Keratinocyte (primary cell): ENCODE measurements around the gene AXIN1. TPM values are rescaled to one million over a fixed set of nuclear protein-coding genes. Genes with fewer than 3 reads are reported as not detected.

Experiments used
- DNase-seq: peaks from one replicate; pipeline ENCODE4 v3.0.0-alpha.2; 2011; ENCODE audit warnings: low read depth, missing footprints, low spot score
- FAIRE-seq: peaks from 2 replicates; lab custom pipeline; 2011; peaks lifted over from hg19 to GRCh38; lab: Jason Lieb, UNC
- H2AFZ ChIP-seq: 2 replicates; pipeline ENCODE4 v1.6.0; 2012; ENCODE audit warnings: low read length, control low read depth, inconsistent platforms; ENCODE audit not compliant: control insufficient read depth
- H3K27ac ChIP-seq: 2 replicates; pipeline ENCODE4 v1.5.1; 2011; ENCODE audit warnings: low read length; ENCODE audit not compliant: control insufficient read depth, insufficient read depth
- H3K27me3 ChIP-seq: 3 replicates; pipeline ENCODE4 v1.6.0; 2011; ENCODE audit warnings: low read length; ENCODE audit not compliant: control insufficient read depth, insufficient read depth; ENCODE audit errors: extremely low read depth
- H3K36me3 ChIP-seq, 2 experiments: 2 replicates in 1 of 2; 3 replicates in 1 of 2; pipeline ENCODE4 v1.5.1; 2011; ENCODE audit warnings: low read length in 2 of 2, mild to moderate bottlenecking in 1 of 2; ENCODE audit not compliant: control insufficient read depth in 2 of 2, insufficient read depth in 2 of 2; ENCODE audit errors: extremely low read depth in 1 of 2
- H3K4me1 ChIP-seq: 3 replicates; pipeline ENCODE4 v1.5.1; 2011; ENCODE audit warnings: low read length; ENCODE audit not compliant: control insufficient read depth, insufficient read depth; ENCODE audit errors: extremely low read depth
- H3K4me2 ChIP-seq: 3 replicates; pipeline ENCODE4 v1.6.0; 2011; ENCODE audit warnings: low read depth, low read length; ENCODE audit not compliant: control insufficient read depth, insufficient read depth; ENCODE audit errors: extremely low read depth
- H3K4me3 ChIP-seq, 3 experiments: fragments of 200-600 bp in 1 of 3; sonication (generic) in 1 of 3; 2 replicates in 2 of 3; 3 replicates in 1 of 3; pipeline ENCODE4 v1.5.1; 2011 to 2016; ENCODE audit warnings: low read length in 3 of 3, mild to moderate bottlenecking in 3 of 3, control low read depth in 2 of 3, inconsistent platforms in 1 of 3, low read depth in 1 of 3, mixed read lengths in 1 of 3, mixed run types in 1 of 3, moderate library complexity in 1 of 3; ENCODE audit not compliant: control insufficient read depth in 2 of 3, insufficient read depth in 2 of 3; ENCODE audit errors: extremely low read depth in 1 of 3
- H3K79me2 ChIP-seq: 2 replicates; pipeline ENCODE4 v1.6.0; 2012; ENCODE audit warnings: low read length; ENCODE audit not compliant: control insufficient read depth, insufficient read depth
- H3K9ac ChIP-seq: 3 replicates; pipeline ENCODE4 v1.6.0; 2011; ENCODE audit warnings: low read length; ENCODE audit not compliant: control insufficient read depth, insufficient read depth; ENCODE audit errors: extremely low read depth
- H3K9me1 ChIP-seq: 3 replicates; pipeline ENCODE4 v1.6.0; 2011; ENCODE audit warnings: low read length; ENCODE audit not compliant: control insufficient read depth, insufficient read depth; ENCODE audit errors: extremely low read depth
- H3K9me3 ChIP-seq: 2 replicates; pipeline ENCODE4 v1.5.1; 2012; ENCODE audit warnings: low read depth, low read length; ENCODE audit not compliant: control insufficient read depth
- H4K20me1 ChIP-seq: 3 replicates; pipeline ENCODE4 v1.6.0; 2011; ENCODE audit warnings: low read length; ENCODE audit not compliant: control insufficient read depth, insufficient read depth; ENCODE audit errors: extremely low read depth
- CTCF ChIP-seq, 3 experiments: IDR thresholded peaks in 1 of 3; conservative IDR thresholded peaks in 1 of 3; optimal IDR thresholded peaks in 1 of 3; 2 replicates in 2 of 3; 3 replicates in 1 of 3; pipeline versions ENCODE3 to v1.5.1; 2011; ENCODE audit warnings: low read length in 3 of 3, mild to moderate bottlenecking in 3 of 3, moderate library complexity in 2 of 3, control low read depth in 1 of 3, inconsistent platforms in 1 of 3; ENCODE audit not compliant: insufficient read depth in 2 of 3; ENCODE audit errors: extremely low read depth in 1 of 3
- EZH2 ChIP-seq: IDR thresholded peaks from one replicate; pipeline ENCODE4 v1.6.1; 2012; ENCODE audit warnings: inconsistent platforms, mild to moderate bottlenecking, low read length, moderate library complexity
- dilution Hi-C: fragments of 300-500 bp; cut with MboI; formaldehyde crosslinking; loops from one replicate; pipeline ENCODE4 v1.7.0; 2020; ENCODE audit warnings: low sequenced_read_pairs; ENCODE audit not compliant: extremely low pct_ligation_motif_present
- polyA plus RNA-seq, 5 experiments: library from polyadenylated mRNA; depleted of rRNA in 3 of 5; stranded (reverse) in 3 of 5; stranded (forward) in 1 of 5; unstranded in 1 of 5; fragments of >200 nt; gene quantifications; 1 replicate in 1 of 5; 2 replicates in 3 of 5; 3 replicates in 1 of 5; pipeline versions ENCODE4 v1.2.1 to v1.2.3, GENCODE V29; 2011 to 2012; ENCODE audit warnings: missing spikeins in 2 of 5, low read depth in 1 of 5, low replicate concordance in 1 of 5

Gene AXIN1
- polyA plus RNA-seq, 1 donor (not counting 4 experiments of a cell fraction or from before 2014, with no cell fraction given): 8.8 TPM

DNA sequence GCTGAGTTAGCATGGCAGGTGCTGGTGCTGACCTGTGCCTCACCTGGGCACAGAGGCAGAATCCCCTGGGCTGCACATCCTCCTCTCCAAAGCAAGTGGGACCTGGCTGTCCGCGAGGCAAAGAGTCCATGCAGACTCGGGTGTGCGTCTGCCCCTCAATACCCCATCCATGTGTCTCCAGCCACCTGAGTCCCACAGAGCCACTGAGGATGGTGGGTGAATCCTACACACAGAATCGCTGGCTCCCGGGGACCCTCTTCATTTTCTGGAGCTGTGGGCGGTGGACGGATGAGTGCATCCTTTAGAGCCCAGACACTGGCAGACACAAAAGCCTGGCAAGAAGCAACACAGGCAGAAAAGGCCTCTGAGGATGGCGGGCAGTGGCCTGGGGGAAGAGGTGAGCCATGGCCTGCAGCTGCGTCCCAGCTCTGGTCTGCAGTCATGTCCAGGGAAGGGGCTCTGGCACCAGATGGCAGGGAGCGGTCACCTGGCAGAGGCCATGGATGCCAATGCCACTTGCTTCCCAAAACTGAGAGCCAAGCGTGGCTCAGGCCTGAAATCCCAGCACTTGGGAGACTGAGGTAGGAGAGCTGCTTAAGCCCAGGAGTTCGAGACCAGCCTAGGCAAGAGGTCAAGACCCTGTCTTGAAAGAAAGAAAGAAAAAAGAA is 29.9 kb downstream of the AXIN1 start:
- DNase-seq: no peak
- no peak overlapping the region for H3K4me2 ChIP-seq
- H3K36me3 ChIP-seq: peaks cover 7 to 20% of the 10 kb centered on the region in 2 experiments
- dilution Hi-C loops: no loop called here
- no peaks in the 10 kb centered on the region for H3K9me3 ChIP-seq
- H3K9ac ChIP-seq: no peak overlapping the region
- no peak overlapping the region for H2AFZ ChIP-seq
- no peak overlapping the region for H3K27ac ChIP-seq
- TF ChIP-seq EZH2 (no peak), CTCF (optimal IDR thresholded peaks at IDR 0.05 in 1 of 3, IDR thresholded peaks at IDR 0.05 in 1 of 3, conservative IDR thresholded peaks at IDR 0.05 in 1 of 3; ENCODE audit: extremely low read depth in 1 of 3, insufficient read depth in 2 of 3, low read length in 3 of 3) (no peak)
- H3K27me3 ChIP-seq: no peaks in the 10 kb centered on the region
- H3K4me3 ChIP-seq: no peak overlapping the region
- peaks cover 5% of the 10 kb centered on the region for H3K4me1 ChIP-seq
- H3K79me2 ChIP-seq: peaks cover 86% of the 10 kb centered on the region
- peaks cover 36% of the 10 kb centered on the region for H4K20me1 ChIP-seq
- H3K9me1 ChIP-seq: no peaks in the 10 kb centered on the region
- no peak for FAIRE-seq

DNA sequence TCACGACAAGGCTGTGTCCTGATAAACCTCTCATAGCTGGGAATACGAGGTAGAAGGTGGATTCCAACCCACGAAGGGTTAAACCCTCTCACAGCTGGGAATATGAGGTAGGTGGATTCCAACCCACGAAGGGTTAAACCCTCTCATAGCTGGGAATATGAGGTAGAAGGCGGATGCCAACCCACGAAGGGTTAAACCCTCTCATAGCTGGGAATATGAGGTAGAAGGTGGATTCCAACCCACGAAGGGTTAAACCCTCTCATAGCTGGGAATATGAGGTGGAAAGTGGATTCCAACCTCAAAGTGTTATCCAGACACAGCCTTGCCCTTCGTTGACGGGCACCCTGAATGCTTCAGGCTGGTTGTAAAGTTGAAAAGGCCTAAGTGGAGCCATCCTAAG is 31.0 kb downstream of the AXIN1 start:
- Histone ChIP-seq H3K4me2 (no peak overlapping the region), H3K79me2 (peaks cover 88% of the 10 kb centered on the region), H3K9ac (no peak overlapping the region), H4K20me1 (peaks cover 31% of the 10 kb centered on the region), H3K4me1 (peaks cover 5% of the 10 kb centered on the region), H3K27me3 (no peaks in the 10 kb centered on the region), H3K36me3 (peaks cover 7 to 20% of the 10 kb centered on the region in 2 experiments), H3K4me3 (no peak overlapping the region), H3K9me3 (no peaks in the 10 kb centered on the region), H3K9me1 (no peaks in the 10 kb centered on the region), H2AFZ (no peak overlapping the region), H3K27ac (no peak overlapping the region)
- FAIRE-seq (no peak), DNase-seq (no peak)
- dilution Hi-C loops: no loop called here
- TF ChIP-seq EZH2: no peak
